HG03439 (cell line): ENCODE results near the gene TNP2.

Experiments used
- ATAC-seq: cut with Tn5 transposase; IDR thresholded peaks from one replicate; pipeline ENCODE4 v1.9.1; 2021; ENCODE audit warnings: mild to moderate bottlenecking, moderate library complexity; ENCODE audit not compliant: unreplicated experiment

The TNP2 gene

GRCh38 chr16:11278681-11279628, 9.8 kb upstream of the TNP2 start:
- ATAC-seq: no peak

- no peak for ATAC-seq
These were observed 8.6 kb upstream of the TNP2 start for GRCh38 chr16:11277607-11278337.

- no peak for ATAC-seq
These were observed 7.9 kb upstream of the TNP2 start for GRCh38 chr16:11276896-11277593.

GRCh38 chr16:11276143-11276895, 7.2 kb upstream of the TNP2 start, which contains the start of gene PRM2:
TSS of gene PRM2 (minus strand) at chr16:11276480. CDS start at chr16:11276370, 110 bp downstream.
- no peak for ATAC-seq

- no peak for ATAC-seq
These were observed 5.8 kb upstream of the TNP2 start for GRCh38 chr16:11274964-11275363.

- no peak for ATAC-seq
These were observed 4.7 kb upstream of the TNP2 start for GRCh38 chr16:11273721-11274324.

- ATAC-seq: no peak
These were observed 4.0 kb upstream of the TNP2 start, which contains the start of gene PRM3 for GRCh38 chr16:11272921-11273720. TSS of gene PRM3 (minus strand) at chr16:11273629. CDS start at chr16:11273595, 34 bp downstream.

- no peak for ATAC-seq
These were observed 3.4 kb upstream of the TNP2 start for GRCh38 chr16:11272484-11272883.

GRCh38 chr16:11271610-11272009, 2.5 kb upstream of the TNP2 start:
- no peak for ATAC-seq

GRCh38 chr16:11270602-11271162, 1.6 kb upstream of the TNP2 start:
- no peak for ATAC-seq

- no peak for ATAC-seq
These were observed 4.0 kb downstream of the TNP2 start for GRCh38 chr16:11265124-11265523.

GRCh38 chr16:11264155-11264832, 4.8 kb downstream of the TNP2 start:
- no peak for ATAC-seq

- ATAC-seq: no peak
These were observed 5.4 kb downstream of the TNP2 start for GRCh38 chr16:11263737-11264136.

- no peak for ATAC-seq
These were observed 6.2 kb downstream of the TNP2 start for GRCh38 chr16:11262915-11263314.

- no peak for ATAC-seq
These were observed 8.5 kb downstream of the TNP2 start for GRCh38 chr16:11260596-11260966.

- no peak for ATAC-seq
These were observed 9.2 kb downstream of the TNP2 start for GRCh38 chr16:11259655-11260595.
